GM21529 (cell line): ENCODE results near the gene FYB1.

Experiments
- ATAC-seq: cut with Tn5 transposase; IDR thresholded peaks from one replicate; pipeline ENCODE4 v1.9.1; 2021; ENCODE audit not compliant: unreplicated experiment

Gene FYB1

DNA sequence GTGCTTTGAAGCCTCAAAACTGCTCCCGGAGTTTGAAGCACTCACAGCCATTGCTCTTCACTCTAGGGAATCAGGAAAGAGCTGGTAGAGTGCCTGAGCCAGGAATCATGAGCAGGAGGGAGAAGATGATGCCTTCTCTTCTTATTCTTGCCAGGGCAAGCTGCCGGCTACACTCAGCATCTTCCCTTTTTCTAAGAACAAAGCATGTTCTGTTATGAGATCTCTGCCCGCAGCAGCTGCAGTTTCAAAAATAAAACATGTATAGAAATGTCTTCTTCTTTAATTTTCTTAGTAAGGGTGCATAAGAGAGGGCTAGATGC lies 87.3 kb downstream of the FYB1 start:
- no peak for ATAC-seq

DNA sequence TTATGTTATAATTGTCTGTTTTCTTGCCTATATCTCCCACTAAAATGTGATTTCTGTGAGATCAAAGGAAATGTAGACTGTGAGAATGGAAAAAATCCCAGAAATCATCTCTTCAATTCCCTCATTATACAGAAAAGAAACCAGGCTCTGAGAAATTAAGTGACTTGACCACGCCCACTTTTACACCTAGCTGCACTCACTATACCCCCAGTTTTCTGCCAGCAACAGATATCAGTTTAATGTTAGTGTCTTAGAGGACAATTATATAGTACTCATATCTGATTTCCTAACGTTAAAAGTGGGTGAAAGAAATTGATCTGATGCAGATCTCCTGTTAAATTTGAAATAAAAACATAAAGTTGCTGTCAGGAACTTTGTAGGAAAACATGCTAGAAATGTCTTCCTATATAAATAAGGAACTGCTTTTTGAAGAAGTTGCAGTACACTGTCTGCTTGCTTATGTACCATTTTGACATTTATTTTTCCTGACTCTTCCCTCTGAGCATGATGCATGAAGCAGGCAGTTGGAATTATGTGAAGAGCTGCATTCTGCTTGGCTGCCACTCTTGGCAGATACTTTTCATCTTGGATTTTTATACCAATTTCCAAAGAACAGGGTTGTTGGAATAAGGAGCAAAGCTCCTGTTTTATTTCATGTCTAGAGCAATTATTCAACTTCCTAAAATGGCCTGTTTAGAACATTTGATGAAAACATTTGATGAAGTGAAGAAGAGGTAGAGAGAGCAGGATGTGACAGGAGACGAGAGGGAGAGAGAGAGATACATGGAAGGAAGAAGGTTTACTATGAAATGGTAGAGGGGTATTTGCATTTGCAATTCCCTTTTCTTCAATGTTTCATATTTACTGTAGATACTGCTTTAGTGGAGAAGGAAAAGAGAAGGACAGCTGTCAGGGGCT lies 87.9 kb downstream of the FYB1 start:
- no peak for ATAC-seq

DNA sequence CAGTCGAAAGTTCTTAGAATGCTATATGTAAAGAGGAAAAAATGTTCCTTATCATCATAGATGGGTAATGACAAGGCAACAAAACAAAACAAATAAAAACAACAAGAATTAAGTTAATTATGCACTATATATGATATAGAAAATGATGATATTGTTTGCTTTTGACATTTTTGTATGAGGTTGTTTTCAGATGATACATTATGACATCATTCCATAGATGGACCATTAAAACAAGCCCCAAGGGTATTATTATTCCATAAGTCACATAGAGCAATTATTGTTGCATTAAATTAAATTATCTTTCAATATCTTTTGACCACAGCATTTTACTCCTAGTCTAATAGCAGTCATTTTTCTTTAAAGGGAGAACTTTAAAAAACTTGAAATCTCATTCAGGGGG lies 88.6 kb downstream of the FYB1 start:
- ATAC-seq, result no peak

DNA sequence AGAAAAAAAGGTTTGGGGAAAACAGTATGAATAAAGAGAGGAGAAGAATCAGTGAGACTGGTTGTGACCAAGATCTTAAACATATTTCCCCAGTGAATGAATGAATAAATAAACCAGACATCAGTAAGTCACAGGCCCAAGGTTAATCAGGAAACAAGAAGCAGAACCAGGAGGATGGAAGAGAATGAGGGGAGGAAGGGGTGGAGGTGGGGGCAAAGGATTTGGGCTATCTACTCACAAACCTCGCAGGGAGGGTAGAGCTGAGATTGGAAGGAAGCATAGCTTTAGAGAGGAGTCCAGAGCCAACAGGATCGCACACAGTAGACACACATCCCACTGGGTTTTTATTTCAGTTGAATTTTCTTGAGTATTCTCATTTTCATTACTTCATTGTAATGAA lies 97.4 kb downstream of the FYB1 start:
- no peak for ATAC-seq

DNA sequence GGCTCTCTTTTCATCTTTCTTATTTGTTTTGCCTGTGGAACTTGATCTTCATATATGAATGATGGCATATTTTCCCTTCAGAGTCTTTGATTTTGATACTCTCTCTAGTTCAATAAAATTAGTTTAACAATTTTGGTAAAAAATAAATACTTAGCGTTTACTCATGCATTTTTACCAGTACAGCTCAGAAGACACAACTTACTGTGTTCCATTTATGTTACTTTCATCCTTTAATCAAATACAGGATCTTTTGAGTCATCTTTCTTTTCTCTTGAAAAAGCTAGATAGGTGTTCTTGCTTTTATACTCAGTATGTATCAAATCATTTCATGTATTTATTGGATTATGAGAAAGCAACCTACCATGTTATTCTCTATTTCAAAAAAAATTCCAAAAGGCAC lies 98.0 kb downstream of the FYB1 start:
- ATAC-seq, result no peak

DNA sequence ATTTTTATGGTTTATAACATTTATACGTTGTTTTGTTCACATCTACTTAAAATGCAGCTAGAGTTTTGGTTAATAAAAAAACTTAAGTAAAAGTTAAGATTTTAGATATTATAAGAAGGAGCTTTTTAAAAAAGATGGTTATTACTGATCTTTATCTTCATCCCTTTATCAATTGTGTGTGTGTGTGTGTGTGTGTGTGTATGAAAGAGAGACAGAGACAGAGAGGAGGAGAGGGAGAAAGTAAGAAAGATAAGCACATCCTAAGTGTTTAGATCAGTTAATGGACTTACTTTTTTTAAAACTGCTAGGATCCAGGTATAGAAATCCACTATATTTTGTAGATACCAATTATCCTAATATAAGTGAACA lies 99.3 kb downstream of the FYB1 start:
- no peak for ATAC-seq

DNA sequence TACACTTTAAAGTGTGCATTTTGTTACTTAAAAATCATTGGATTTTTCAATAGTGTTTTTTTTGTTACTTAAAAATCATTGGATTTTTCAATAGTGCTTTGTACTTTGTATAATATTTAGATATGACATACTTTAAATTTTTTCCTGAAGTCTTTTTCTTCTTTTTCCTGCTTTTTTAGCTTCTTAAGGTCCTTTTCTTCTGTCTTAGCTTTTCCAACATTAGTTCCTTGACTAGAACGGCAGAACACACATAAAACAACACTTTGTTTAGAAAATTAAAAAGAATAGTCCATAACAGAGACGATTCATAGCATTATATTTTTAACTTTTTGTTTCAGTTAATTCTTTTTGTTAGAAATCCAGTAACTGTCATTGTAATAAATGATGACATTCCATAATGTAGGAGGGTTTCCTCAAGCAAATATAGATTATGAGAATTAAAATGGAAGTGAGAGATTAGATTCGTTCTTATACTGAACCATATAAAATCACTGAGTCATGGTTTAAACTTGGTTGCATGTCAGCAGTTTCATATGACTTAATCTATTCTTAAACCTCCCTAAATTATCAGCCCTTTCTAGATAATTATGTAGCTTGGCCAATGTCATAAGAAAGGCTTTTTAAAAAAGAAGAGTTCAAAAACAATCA lies 99.8 kb downstream of the FYB1 start:
- ATAC-seq, result no peak

DNA sequence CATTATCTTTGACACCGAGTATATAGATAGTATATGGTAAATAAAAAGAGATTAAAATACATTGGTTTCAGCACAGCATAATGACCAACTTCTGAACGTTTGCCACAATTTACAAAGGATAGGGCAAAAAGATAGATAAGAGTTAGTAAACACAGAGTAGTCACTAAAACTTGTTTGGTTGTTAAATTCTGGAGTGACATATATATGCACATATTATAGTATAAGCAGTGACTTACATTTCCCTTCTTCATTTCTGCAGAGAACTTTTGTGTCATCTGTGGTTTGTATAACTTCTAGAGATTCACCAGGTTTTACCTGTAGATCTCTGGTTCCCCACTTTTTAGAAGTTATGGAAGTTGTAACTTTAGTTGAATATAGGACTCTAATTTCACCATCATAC lies 100.7 kb downstream of the FYB1 start:
- ATAC-seq, result no peak

DNA sequence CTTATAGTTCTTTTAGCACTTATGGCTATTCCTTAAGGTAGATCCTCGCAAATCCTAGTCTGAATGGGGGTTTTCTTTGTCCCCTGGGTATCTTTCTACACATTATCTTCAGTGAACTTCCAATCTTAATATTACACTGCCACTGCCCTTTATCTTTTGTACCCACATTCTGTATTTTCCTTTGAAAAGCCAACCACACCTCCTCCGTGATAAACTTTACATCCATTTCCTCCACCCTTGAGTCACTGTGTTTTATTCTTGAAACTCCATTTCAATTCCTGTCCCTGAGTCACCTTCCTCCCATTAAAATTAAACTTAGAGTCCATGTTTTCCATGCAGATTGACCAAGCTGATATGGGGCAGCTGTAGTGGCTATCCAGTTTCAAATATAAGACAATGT lies 102.0 kb downstream of the FYB1 start:
- no peak for ATAC-seq

DNA sequence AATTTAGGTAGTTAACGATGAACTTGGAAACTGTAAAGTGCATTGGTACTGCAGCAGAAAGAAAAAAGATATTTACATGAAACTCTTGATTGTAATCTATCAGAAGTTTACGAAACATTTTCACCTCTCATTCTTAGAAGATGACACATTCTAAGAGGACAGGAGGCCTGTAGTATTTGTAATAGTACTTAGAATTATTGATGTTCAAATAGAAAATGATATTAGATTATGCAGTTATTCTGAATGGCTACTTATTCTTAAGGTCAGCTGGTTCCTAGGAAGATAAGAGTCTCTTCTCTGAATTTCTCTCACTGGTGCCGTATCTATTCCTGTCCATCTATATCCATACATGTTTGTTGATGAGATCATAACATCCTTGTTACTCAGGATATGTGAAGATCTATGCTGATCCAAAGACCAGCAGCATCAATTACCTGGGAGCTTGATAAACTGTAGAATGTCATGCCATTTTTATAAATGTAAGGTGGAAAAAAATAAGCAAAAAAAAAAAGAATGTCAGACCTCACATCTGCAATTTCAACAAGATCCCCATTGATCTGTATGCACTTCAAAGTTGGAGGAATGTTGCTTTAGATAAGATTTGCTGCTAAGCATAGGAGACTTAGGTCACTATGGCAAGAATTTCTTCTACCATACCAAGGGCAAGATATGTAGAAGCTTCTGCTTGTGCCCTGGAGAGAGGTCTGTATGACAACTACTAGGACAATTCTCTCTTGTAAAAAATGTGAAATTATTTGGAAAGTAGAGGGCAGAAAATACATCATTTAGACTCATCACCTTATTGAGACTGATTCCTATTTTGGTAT lies 102.8 kb downstream of the FYB1 start:
- no peak for ATAC-seq

DNA sequence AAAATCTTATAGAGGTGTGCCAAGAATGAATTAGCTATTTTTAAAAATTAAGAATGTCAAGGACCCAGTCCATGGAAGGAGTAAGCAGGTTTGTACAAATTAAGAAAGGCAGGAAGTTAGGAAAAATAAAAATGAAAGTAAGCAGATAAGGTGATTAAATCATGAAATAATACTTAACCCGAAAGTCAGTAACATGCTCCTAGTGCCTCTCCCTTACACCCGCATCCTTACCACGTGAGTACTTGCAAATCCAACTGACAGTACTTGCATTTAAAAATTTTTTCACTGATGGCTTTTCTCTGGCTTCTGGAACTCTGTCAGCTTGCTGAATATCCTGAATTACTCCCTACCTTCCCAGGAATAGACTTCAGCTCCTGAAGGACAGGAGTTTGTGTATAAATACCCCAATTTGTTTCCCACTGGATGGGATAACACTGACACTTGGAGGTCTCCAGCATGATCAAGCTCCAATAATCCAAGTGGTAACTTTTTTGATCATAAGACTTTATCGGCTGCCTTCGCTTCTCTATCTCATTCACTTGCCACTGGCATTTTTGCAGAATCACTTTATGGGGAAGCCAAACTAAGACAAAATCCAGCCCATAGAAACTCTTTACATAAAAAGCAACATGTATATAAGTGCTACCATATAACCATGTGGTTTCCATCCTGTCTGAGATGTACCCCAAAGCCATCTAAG lies 103.6 kb downstream of the FYB1 start:
- no peak for ATAC-seq

DNA sequence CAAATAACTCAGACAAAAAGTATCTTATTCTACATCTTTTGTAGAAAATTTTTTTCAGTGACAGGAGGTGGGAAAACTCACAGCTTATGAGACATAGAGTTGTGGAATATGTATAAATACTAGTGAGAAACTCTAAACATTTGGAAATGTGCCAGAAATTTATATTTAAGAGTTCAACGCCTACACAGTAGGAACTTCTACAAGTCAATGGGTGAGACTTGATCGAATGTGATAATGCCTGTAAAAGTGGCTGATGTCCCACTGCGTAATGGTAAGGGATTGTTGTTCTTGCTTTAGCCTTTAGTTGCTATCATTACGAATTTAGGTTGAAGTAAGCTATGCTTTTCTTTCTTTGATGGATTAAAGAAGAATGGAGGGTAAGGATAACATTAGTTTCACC lies 105.2 kb downstream of the FYB1 start:
- ATAC-seq, result no peak

DNA sequence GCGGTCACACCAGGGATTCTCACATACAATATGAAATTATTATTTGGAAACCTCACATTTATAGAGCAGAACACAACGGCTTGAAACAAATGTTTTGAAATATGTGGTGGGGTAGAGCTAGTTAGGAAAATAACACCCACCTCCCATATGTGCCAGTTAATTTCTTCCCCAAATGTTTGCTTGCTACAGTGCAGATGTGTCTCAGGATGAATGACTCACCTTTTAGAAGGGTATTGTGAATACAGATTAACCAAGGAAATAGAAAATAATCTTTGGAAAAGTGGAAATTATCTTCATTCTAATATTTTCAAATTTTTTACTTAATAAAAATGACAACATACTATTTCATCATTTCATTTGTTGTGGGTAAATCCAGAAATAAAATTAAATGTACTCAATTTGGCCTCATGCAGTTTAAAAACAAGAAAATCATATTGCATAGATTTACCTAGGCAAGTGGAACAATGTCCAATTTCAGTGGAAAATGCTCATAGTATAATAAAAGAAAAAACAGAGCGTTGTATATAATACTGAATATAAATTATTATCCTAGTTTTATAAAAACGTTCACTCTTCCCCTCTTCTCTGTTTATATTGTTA lies 105.9 kb downstream of the FYB1 start:
- no peak for ATAC-seq

DNA sequence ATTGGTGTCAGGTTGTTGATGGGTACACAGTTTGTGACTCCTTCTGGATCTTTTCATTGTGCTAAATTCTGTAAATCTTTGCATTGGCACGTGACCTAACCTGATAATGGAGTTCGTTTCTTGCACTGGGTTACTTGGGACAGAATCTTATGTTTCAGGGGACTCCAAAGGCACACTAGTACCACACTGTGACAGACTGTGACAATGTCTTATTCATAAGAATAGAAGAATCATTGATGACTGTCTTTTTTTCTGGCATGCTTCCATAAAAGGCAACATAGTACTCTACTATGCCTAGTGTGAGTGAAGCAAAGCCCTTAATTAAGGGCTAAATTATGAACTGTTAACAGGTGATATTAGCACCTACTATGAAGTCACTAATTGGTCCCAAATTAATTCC lies 109.8 kb downstream of the FYB1 start:
- no peak for ATAC-seq

DNA sequence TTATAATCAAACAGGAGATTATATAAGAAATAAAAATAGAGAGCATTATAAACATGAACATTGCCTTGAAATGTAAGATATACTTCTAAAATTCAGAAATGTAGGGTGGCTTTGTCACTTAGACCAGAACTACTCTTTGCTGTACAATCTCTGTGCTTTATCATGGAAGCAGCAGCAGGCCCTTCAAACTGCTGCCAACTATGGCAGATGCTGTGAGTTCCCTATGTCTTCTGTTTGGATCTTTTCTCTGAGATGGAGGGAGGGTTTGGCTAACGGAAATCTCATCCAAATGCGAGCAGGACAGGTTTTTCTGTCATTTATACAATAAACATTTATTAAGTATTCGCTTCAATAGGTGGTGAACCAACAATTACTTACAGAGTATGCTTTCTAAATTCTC lies 110.4 kb downstream of the FYB1 start:
- no peak for ATAC-seq

DNA sequence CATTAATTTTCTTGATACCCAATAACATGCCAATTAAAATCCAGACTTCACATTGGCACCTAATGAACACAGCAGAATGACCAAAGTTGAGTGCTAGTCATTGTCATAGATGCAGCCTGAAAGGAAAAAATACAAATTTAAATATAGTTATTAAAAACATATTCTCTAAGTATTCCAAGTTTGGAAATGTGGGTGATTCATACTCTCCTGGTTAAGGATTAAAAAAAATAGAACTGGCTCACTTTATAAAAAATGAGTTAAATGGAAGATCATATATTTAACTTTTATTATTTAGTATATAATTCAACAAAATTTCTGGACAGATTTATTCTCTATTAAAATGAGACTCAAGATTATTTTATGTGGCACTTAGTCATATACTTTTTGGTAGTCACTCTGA lies 112.0 kb downstream of the FYB1 start:
- ATAC-seq, result no peak

DNA sequence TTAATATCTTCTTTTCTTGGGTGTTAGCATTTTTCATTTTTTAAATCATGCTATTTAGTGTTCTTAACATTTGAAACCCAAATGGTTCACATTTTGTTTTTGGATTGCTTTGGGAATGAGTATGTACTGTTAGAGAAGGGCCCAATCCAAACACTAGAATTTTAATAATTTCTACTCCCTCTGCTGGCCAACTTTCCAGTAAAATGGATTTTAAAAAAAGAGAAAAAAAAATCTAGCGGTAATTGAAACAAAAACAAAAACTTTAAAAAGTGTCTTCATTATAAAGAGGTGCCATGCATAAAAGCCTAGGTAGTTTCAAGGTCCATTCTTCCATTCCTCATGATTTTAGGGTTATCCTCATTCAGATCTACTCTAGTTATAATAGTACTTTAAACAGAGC lies 113.0 kb downstream of the FYB1 start:
- no peak for ATAC-seq

DNA sequence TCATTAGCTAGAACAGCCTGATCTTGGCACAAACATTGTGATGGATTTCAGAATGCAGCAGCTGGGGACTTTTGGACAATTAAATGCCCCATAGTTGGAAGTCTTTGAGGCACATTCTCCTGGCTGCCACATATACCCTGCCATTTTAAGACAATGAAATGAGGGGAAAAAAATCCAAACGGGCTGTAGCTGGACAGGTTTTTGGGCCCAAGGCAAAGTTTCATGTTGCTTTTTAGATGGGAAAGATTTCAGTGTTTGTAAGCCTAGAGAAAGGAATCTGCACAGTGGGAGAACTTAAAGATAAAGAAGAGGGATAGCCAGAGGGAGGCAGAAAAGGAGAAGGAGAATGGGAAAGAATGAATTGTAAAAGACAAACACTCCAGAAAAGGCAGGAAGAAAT lies 115.1 kb downstream of the FYB1 start:
- ATAC-seq, result no peak

DNA sequence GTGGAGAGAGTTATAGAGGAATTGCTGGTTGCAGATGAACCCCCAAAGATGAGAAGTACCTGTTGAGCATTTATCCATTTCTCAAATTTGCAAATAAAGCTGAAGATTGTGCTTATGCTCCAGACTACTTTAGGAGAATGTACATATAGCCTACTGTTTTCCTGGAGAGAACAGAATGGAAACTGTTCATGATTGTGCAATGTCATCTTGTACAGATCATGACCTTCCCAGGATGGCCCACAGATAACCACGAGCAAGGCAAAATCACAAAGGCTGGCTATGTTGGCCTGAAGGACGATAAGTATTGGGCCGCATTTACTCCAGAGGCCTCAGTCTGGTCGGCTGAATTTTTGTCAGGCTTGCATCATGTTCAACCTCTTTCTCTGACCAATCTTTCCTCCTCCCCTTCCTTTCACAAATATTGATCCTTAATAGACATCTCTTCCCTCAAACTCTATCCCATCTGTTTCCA lies 116.6 kb downstream of the FYB1 start:
- ATAC-seq, result no peak

DNA sequence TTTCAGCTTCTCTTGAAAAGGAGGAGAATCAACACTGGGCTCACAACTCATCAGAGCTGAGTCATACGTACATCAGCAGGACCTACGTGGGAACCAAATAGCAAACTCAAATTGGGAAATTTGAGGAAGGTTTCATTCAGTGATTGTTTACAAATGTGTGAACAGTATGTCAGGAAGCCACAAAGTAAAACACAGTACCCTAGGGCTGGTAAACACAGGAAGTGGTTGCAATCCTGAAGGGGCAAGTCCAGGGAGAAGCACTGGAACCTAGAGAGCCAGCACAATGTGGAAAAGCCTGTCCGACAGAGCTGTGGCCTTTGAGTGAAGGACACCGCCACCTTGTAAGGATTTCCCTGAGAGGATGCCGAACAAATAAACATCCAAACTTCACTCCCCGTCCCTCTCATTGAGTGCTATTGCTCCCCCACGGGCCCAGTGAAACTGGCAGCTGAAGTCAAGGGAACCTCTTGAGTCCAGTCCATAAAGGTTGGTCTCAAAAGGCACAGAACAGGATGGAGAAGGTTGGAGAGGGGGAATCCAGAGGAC lies 118.4 kb downstream of the FYB1 start:
- no peak for ATAC-seq
